K562 (cell line): ENCODE measurements around the gene LUZP1. TPM values are rescaled to one million over a fixed set of nuclear protein-coding genes. Genes with fewer than 3 reads are reported as not detected.

Experiments used
- ESRRB ChIP-seq: fragments of 250-450 bp; sonication (Bioruptor Pico); IDR thresholded peaks from 2 replicates; pipeline ENCODE4 v1.5.0; 2020; ENCODE audit warnings: mild to moderate bottlenecking, moderate library complexity, borderline replicate concordance
- KLF6 ChIP-seq: fragments of 250-450 bp; sonication (Bioruptor Pico); IDR thresholded peaks from 2 replicates; pipeline ENCODE4 v1.4.0; 2020; ENCODE audit warnings: mild to moderate bottlenecking, moderate library complexity, borderline replicate concordance
- MTA2 ChIP-seq: fragments of 450-650 bp; IDR thresholded peaks from 2 replicates; pipeline ENCODE4 v1.6.1; 2016; ENCODE audit warnings: low read depth
- NR2C1 ChIP-seq, 2 experiments: fragments of 450-650 bp; IDR thresholded peaks; 2 replicates each; pipeline ENCODE4 v1.6.1; 2017; ENCODE audit warnings: mild to moderate bottlenecking in 2 of 2, antibody characterized with exemption in 1 of 2, inconsistent platforms in 1 of 2, missing compliant biosample characterization in 1 of 2, missing genetic modification characterization in 1 of 2
- NR3C1 ChIP-seq: sonication (generic); formaldehyde crosslinking; IDR thresholded peaks from 2 replicates; pipeline ENCODE4 v1.8.1; 2022; ENCODE audit warnings: missing genetic modification reagents
- TARDBP ChIP-seq: fragments of 450-650 bp; IDR thresholded peaks from 2 replicates; pipeline ENCODE4 v1.6.1; 2016
- ZFX ChIP-seq: sonication (generic); formaldehyde crosslinking; IDR thresholded peaks from 2 replicates; pipeline ENCODE4 v1.8.0; 2022; ENCODE audit warnings: mild to moderate bottlenecking, missing genetic modification reagents, moderate library complexity
- ZNF584 ChIP-seq: fragments of 200-800 bp; sonication (Bioruptor generic); IDR thresholded peaks from 2 replicates; pipeline ENCODE4 v1.6.1; 2016; ENCODE audit warnings: low read depth, mild to moderate bottlenecking, missing genetic modification characterization, missing compliant biosample characterization
- ZNF764 ChIP-seq: fragments of 250-450 bp; sonication (Bioruptor Pico); IDR thresholded peaks from 2 replicates; pipeline ENCODE4 v1.4.0; 2020; ENCODE audit warnings: low read depth, mild to moderate bottlenecking, moderate library complexity
- polyA plus RNA-seq, 8 experiments: library from polyadenylated mRNA; depleted of rRNA in 4 of 8; stranded (reverse) in 5 of 8; unstranded in 3 of 8; fragments of >200 nt; fragmentation: Nextera tagmentation in 2 of 8; fragmentation: Illumina TruSeq in 1 of 8; extraction: Ambion mirVana in 2 of 8; extraction: Trizol in 1 of 8; gene quantifications; 2 replicates each; pipeline versions ENCODE4 v1.2.1 to v1.2.3, GENCODE V29; 2011 to 2014; ENCODE audit warnings: inconsistent platforms in 1 of 8, missing spikeins in 1 of 8
- total RNA-seq, 7 experiments: library from RNA; depleted of rRNA in 6 of 7; stranded (reverse); fragments of >200 nt in 6 of 7; fragmentation: Illumina TruSeq in 2 of 7; extraction: Trizol in 2 of 7; gene quantifications; 2 replicates each; pipeline versions ENCODE4 v1.2.1 to v1.2.3, GENCODE V29; 2011 to 2021; ENCODE audit warnings: low replicate concordance in 1 of 7
- TF ChIP-seq, protein P1 (sequence below), 2 experiments: IDR thresholded peaks; 2 replicates each; pipeline ENCODE4 v1.6.1; 2012; ENCODE audit warnings: improper control_type of control experiment in 2 of 2, low read depth in 2 of 2, low read length in 2 of 2, borderline replicate concordance in 1 of 2
- TF ChIP-seq, protein P2 (sequence below), 2 experiments: fragments of 450-650 bp in 1 of 2; sonication (generic) in 1 of 2; formaldehyde crosslinking; conservative IDR thresholded peaks; 2 replicates each; pipeline versions ENCODE4 v1.4.0 to v1.8.1; 2020 to 2022; ENCODE audit warnings: mild to moderate bottlenecking in 1 of 2, missing genetic modification reagents in 1 of 2
- TF ChIP-seq, protein P3 (sequence below), 3 experiments: IDR thresholded peaks in 2 of 3; conservative IDR thresholded peaks in 1 of 3; 2 replicates each; pipeline ENCODE4 v1.5.1; 2011 to 2012; ENCODE audit warnings: low read length in 3 of 3, mild to moderate bottlenecking in 3 of 3, control low read depth in 2 of 3, improper control_type of control experiment in 1 of 3, inconsistent platforms in 1 of 3, low read depth in 1 of 3, mixed read lengths in 1 of 3, moderate library complexity in 1 of 3; ENCODE audit not compliant: insufficient read depth in 2 of 3
- TF ChIP-seq, protein P4 (sequence below): fragments of 250-450 bp; sonication (Bioruptor Pico); IDR thresholded peaks from 2 replicates; pipeline ENCODE4 v1.4.0; 2020
- TF ChIP-seq, protein P5 (sequence below): fragments of 450-650 bp; IDR thresholded peaks from 2 replicates; pipeline ENCODE4 v1.6.1; 2017; ENCODE audit warnings: antibody characterized with exemption, mild to moderate bottlenecking

LUZP1 gene
- total and polyA plus RNA-seq, 9 of the 15 experiments (the other 6 are each of a cell fraction or from before 2014, with no cell fraction given), result 6.5 to 19.1 (median 12.4) TPM

DNA sequence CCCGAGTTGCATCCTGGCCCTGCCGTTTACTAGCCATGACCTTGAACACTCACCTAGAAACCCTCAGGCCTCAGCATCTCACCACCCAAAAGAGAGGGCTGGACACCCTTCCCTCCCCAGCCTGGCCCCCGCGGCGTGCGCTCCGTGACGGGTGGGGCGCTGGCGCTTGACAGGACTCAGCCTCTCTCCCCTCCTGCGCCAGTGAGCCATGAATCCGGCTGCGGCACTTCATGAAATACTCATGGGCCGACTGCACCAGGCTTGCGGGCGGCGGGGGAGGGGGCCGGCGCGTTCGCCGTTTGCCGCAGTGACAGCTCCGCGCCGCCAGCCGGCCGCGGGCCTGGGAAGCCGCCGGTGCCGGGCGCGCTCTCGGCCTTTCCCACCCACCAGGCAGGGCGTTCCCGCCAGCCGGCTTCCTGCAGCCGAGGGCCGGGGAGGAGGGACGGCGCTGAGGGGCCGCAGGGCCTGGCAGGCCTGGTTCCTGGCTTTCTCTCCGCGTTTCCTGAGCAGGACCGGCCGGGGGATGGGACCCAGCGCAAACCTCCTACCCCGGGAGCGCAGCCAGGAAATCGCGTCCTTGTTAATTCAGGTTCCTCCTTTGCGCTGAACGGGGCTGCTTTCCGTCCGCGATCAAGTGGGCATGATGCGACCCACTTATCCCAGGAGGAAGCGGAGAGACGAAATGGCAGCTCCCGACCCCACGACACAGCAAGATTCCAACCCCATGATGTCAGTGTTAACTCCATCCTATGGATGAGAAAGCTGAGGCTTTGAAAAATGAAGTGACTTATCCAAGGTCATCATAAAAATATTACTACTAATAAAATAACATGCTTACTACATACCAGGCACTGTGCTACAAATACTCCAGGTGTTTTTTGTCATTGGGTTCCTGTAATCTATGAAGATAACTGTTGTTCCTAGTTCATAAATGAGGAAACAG lies 9.1 kb upstream of the LUZP1 start (continued):
- TF ChIP-seq, protein P1, sequence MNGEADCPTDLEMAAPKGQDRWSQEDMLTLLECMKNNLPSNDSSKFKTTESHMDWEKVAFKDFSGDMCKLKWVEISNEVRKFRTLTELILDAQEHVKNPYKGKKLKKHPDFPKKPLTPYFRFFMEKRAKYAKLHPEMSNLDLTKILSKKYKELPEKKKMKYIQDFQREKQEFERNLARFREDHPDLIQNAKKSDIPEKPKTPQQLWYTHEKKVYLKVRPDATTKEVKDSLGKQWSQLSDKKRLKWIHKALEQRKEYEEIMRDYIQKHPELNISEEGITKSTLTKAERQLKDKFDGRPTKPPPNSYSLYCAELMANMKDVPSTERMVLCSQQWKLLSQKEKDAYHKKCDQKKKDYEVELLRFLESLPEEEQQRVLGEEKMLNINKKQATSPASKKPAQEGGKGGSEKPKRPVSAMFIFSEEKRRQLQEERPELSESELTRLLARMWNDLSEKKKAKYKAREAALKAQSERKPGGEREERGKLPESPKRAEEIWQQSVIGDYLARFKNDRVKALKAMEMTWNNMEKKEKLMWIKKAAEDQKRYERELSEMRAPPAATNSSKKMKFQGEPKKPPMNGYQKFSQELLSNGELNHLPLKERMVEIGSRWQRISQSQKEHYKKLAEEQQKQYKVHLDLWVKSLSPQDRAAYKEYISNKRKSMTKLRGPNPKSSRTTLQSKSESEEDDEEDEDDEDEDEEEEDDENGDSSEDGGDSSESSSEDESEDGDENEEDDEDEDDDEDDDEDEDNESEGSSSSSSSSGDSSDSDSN (IDR thresholded peaks at IDR 0.05; ENCODE audit: borderline replicate concordance in 1 of 2, low read depth in 2 of 2, low read length in 2 of 2), result peak; percentile 95 to 98
- TF ChIP-seq ZNF584 (CRISPR knock-in tag) (no peak), NR2C1 (IDR thresholded peaks at IDR 0.05) (no peak), NR2C1 (tag; IDR thresholded peaks at IDR 0.05) (no peak), MTA2 (no peak), KLF6 (CRISPR knock-in tag) (no peak), ESRRB (no peak), NR3C1 (CRISPR knock-in tag) (no peak), ZNF764 (CRISPR knock-in tag) (no peak), ZFX (peak; percentile 83), TARDBP (0 out of 2 replicates have a peak, but pooled peaks have one; percentile 29)
- TF ChIP-seq, protein P2, sequence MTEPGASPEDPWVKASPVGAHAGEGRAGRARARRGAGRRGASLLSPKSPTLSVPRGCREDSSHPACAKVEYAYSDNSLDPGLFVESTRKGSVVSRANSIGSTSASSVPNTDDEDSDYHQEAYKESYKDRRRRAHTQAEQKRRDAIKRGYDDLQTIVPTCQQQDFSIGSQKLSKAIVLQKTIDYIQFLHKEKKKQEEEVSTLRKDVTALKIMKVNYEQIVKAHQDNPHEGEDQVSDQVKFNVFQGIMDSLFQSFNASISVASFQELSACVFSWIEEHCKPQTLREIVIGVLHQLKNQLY (CRISPR knock-in tag; conservative IDR thresholded peaks at IDR 0.05), result no peak
- TF ChIP-seq, protein P3, sequence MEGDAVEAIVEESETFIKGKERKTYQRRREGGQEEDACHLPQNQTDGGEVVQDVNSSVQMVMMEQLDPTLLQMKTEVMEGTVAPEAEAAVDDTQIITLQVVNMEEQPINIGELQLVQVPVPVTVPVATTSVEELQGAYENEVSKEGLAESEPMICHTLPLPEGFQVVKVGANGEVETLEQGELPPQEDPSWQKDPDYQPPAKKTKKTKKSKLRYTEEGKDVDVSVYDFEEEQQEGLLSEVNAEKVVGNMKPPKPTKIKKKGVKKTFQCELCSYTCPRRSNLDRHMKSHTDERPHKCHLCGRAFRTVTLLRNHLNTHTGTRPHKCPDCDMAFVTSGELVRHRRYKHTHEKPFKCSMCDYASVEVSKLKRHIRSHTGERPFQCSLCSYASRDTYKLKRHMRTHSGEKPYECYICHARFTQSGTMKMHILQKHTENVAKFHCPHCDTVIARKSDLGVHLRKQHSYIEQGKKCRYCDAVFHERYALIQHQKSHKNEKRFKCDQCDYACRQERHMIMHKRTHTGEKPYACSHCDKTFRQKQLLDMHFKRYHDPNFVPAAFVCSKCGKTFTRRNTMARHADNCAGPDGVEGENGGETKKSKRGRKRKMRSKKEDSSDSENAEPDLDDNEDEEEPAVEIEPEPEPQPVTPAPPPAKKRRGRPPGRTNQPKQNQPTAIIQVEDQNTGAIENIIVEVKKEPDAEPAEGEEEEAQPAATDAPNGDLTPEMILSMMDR (IDR thresholded peaks at IDR 0.05 in 2 of 3, conservative IDR thresholded peaks at IDR 0.05 in 1 of 3; ENCODE audit: insufficient read depth in 2 of 3, low read depth in 1 of 3, low read length in 3 of 3), result peak in 2 of 3 experiments; percentile 18 to 34; a peak in 1 of 6 replicates
- TF ChIP-seq, protein P4, sequence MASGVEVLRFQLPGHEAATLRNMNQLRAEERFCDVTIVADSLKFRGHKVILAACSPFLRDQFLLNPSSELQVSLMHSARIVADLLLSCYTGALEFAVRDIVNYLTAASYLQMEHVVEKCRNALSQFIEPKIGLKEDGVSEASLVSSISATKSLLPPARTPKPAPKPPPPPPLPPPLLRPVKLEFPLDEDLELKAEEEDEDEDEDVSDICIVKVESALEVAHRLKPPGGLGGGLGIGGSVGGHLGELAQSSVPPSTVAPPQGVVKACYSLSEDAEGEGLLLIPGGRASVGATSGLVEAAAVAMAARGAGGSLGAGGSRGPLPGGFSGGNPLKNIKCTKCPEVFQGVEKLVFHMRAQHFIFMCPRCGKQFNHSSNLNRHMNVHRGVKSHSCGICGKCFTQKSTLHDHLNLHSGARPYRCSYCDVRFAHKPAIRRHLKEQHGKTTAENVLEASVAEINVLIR, result no peak
- TF ChIP-seq, protein P5, sequence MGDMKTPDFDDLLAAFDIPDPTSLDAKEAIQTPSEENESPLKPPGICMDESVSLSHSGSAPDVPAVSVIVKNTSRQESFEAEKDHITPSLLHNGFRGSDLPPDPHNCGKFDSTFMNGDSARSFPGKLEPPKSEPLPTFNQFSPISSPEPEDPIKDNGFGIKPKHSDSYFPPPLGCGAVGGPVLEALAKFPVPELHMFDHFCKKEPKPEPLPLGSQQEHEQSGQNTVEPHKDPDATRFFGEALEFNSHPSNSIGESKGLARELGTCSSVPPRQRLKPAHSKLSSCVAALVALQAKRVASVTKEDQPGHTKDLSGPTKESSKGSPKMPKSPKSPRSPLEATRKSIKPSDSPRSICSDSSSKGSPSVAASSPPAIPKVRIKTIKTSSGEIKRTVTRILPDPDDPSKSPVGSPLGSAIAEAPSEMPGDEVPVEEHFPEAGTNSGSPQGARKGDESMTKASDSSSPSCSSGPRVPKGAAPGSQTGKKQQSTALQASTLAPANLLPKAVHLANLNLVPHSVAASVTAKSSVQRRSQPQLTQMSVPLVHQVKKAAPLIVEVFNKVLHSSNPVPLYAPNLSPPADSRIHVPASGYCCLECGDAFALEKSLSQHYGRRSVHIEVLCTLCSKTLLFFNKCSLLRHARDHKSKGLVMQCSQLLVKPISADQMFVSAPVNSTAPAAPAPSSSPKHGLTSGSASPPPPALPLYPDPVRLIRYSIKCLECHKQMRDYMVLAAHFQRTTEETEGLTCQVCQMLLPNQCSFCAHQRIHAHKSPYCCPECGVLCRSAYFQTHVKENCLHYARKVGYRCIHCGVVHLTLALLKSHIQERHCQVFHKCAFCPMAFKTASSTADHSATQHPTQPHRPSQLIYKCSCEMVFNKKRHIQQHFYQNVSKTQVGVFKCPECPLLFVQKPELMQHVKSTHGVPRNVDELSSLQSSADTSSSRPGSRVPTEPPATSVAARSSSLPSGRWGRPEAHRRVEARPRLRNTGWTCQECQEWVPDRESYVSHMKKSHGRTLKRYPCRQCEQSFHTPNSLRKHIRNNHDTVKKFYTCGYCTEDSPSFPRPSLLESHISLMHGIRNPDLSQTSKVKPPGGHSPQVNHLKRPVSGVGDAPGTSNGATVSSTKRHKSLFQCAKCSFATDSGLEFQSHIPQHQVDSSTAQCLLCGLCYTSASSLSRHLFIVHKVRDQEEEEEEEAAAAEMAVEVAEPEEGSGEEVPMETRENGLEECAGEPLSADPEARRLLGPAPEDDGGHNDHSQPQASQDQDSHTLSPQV, result peak; percentile 76
